K562 (cell line): Measurements from ENCODE around the gene GAPDH. TPM values are rescaled to one million over a fixed set of nuclear protein-coding genes. Genes with fewer than 3 reads are reported as not detected.
A peak's percentile ranks its signal among the peaks of the same experiment; 100 is the strongest.

Experiments used
- AFF4 ChIP-seq: sonication (generic); formaldehyde crosslinking; IDR thresholded peaks from 2 replicates; pipeline ENCODE4 v1.8.0; 2023; ENCODE audit warnings: mild to moderate bottlenecking, missing genetic modification reagents
- ATF1 ChIP-seq, 2 experiments: fragments of 450-650 bp in 1 of 2; IDR thresholded peaks; 2 replicates each; pipeline ENCODE4 v1.6.1; 2016; ENCODE audit warnings: missing compliant biosample characterization in 1 of 2, missing genetic modification characterization in 1 of 2
- ATF3 ChIP-seq, 2 experiments: fragments of 450-650 bp in 1 of 2; sonication (generic) in 1 of 2; formaldehyde crosslinking in 1 of 2; IDR thresholded peaks in 1 of 2; conservative IDR thresholded peaks in 1 of 2; 2 replicates each; pipeline versions ENCODE4 v1.6.1 to v1.8.1; 2016 to 2023; ENCODE audit warnings: mild to moderate bottlenecking in 2 of 2, moderate library complexity in 2 of 2, inconsistent platforms in 1 of 2, missing genetic modification reagents in 1 of 2
- CREB3L1 ChIP-seq: fragments of 450-650 bp; IDR thresholded peaks from 2 replicates; pipeline ENCODE4 v1.6.1; 2014; ENCODE audit warnings: low read depth, mild to moderate bottlenecking, moderate library complexity, borderline replicate concordance
- EP400 ChIP-seq: fragments of 450-650 bp; IDR thresholded peaks from 2 replicates; pipeline ENCODE4 v1.6.1; 2017; ENCODE audit warnings: antibody characterized with exemption, mild to moderate bottlenecking, moderate library complexity
- FOXJ2 ChIP-seq: fragments of 200-800 bp; sonication (Bioruptor generic); IDR thresholded peaks from 2 replicates; pipeline ENCODE4 v1.6.1; 2016; ENCODE audit warnings: missing genetic modification characterization, missing compliant biosample characterization
- GTF2E2 ChIP-seq: fragments of 200-800 bp; sonication (Bioruptor generic); IDR thresholded peaks from 2 replicates; pipeline ENCODE4 v1.6.1; 2016; ENCODE audit warnings: missing genetic modification characterization, missing compliant biosample characterization
- ILK ChIP-seq: fragments of 450-650 bp; IDR thresholded peaks from 2 replicates; pipeline ENCODE4 v1.6.1; 2016; ENCODE audit warnings: missing genetic modification characterization, low read depth, mild to moderate bottlenecking, missing compliant biosample characterization, moderate library complexity, borderline replicate concordance
- JUND ChIP-seq, 2 experiments: IDR thresholded peaks; 2 replicates in 1 of 2; 3 replicates in 1 of 2; pipeline ENCODE4 v1.6.1; 2011; ENCODE audit warnings: borderline replicate concordance in 2 of 2, low read depth in 2 of 2, low read length in 2 of 2, improper control_type of control experiment in 1 of 2, missing biosample characterization in 1 of 2, missing genetic modification characterization in 1 of 2, missing genetic modification reagents in 1 of 2
- L3MBTL2 ChIP-seq: fragments of 450-650 bp; IDR thresholded peaks from 2 replicates; pipeline ENCODE4 v1.6.1; 2016; ENCODE audit warnings: mild to moderate bottlenecking, moderate library complexity
- MBD2 ChIP-seq: sonication (generic); IDR thresholded peaks from 2 replicates; pipeline ENCODE4 v1.6.1; 2016; ENCODE audit warnings: low read depth, borderline replicate concordance
- MECOM ChIP-seq: fragments of 250-450 bp; sonication (Bioruptor Pico); IDR thresholded peaks from 2 replicates; pipeline ENCODE4 v1.8.0; 2022; ENCODE audit warnings: inconsistent platforms
- NR2F6 ChIP-seq: fragments of 450-650 bp; formaldehyde crosslinking; IDR thresholded peaks from 2 replicates; pipeline ENCODE4 v1.4.0; 2020; ENCODE audit warnings: mild to moderate bottlenecking
- PML ChIP-seq: IDR thresholded peaks from 2 replicates; pipeline ENCODE4 v1.6.1; 2012; ENCODE audit warnings: low read length, inconsistent platforms
- POLR2AphosphoS5 ChIP-seq: IDR thresholded peaks from 2 replicates; pipeline ENCODE4 v1.6.1; 2011; ENCODE audit warnings: mild to moderate bottlenecking, low read depth, low read length, moderate library complexity; ENCODE audit not compliant: control insufficient read depth, insufficient read depth
- PRMT5 ChIP-seq: sonication (generic); formaldehyde crosslinking; IDR thresholded peaks from 2 replicates; pipeline ENCODE4 v1.5.0; 2020; ENCODE audit warnings: missing genetic modification reagents
- SIN3B ChIP-seq: fragments of 450-650 bp; IDR thresholded peaks from 2 replicates; pipeline ENCODE4 v1.6.1; 2017; ENCODE audit warnings: low read depth, mild to moderate bottlenecking, moderate library complexity
- SP1 ChIP-seq: sonication (generic); formaldehyde crosslinking; IDR thresholded peaks from 2 replicates; pipeline ENCODE4 v1.8.1; 2022; ENCODE audit warnings: mild to moderate bottlenecking, missing genetic modification reagents
- TAF9B ChIP-seq: fragments of 450-650 bp; IDR thresholded peaks from 2 replicates; pipeline ENCODE4 v1.6.1; 2018; ENCODE audit warnings: mild to moderate bottlenecking; ENCODE audit not compliant: partially characterized antibody
- TRIM28 ChIP-seq: fragments of 450-650 bp; IDR thresholded peaks from 2 replicates; pipeline ENCODE4 v1.6.1; 2017
- ZNF217 ChIP-seq: sonication (generic); formaldehyde crosslinking; IDR thresholded peaks from 2 replicates; pipeline ENCODE4 v1.8.0; 2022; ENCODE audit warnings: mild to moderate bottlenecking, missing genetic modification reagents
- polyA plus RNA-seq, 8 experiments: library from polyadenylated mRNA; depleted of rRNA in 4 of 8; stranded (reverse) in 5 of 8; unstranded in 3 of 8; fragments of >200 nt; fragmentation: Nextera tagmentation in 2 of 8; fragmentation: Illumina TruSeq in 1 of 8; extraction: Ambion mirVana in 2 of 8; extraction: Trizol in 1 of 8; gene quantifications; 2 replicates each; pipeline versions ENCODE4 v1.2.1 to v1.2.3, GENCODE V29; 2011 to 2014; ENCODE audit warnings: inconsistent platforms in 1 of 8, missing spikeins in 1 of 8
- total RNA-seq, 7 experiments: library from RNA; depleted of rRNA in 6 of 7; stranded (reverse); fragments of >200 nt in 6 of 7; fragmentation: Illumina TruSeq in 2 of 7; extraction: Trizol in 2 of 7; gene quantifications; 2 replicates each; pipeline versions ENCODE4 v1.2.1 to v1.2.3, GENCODE V29; 2011 to 2021; ENCODE audit warnings: low replicate concordance in 1 of 7

GAPDH gene
- total and polyA plus RNA-seq, 9 of the 15 experiments (the other 6 are each of a cell fraction or from before 2014, with no cell fraction given): 2,206 to 6,793 (median 4,217) TPM

- no peak for TF ChIP-seq ATF3 (IDR thresholded peaks at IDR 0.05)
- peak; percentile 66; the same call in 1 of the 2 replicates for TF ChIP-seq ATF3 (CRISPR knock-in tag; conservative IDR thresholded peaks at IDR 0.05)
- TF ChIP-seq ILK: no peak
- peak; percentile 22; the same call in 1 of the 2 replicates for TF ChIP-seq JUND (IDR thresholded peaks at IDR 0.05; ENCODE audit: borderline replicate concordance, low read depth, low read length)
- TF ChIP-seq JUND (tag; IDR thresholded peaks at IDR 0.05; ENCODE audit: borderline replicate concordance, low read depth, low read length): no peak; the same call in 2 of the 3 replicates
- TF ChIP-seq CREB3L1: peak; percentile 50; the same call in 1 of the 2 replicates
- peak; percentile 96 for TF ChIP-seq L3MBTL2
- TF ChIP-seq AFF4 (CRISPR knock-in tag): peak; percentile 79; the same call in 1 of the 2 replicates
- 0 out of 2 replicates have a peak, but pooled peaks have one; percentile 45 for TF ChIP-seq MECOM (CRISPR knock-in tag)
- TF ChIP-seq TRIM28: peak; percentile 43; the same call in 1 of the 2 replicates
- TF ChIP-seq FOXJ2: peak; percentile 46; the same call in 1 of the 2 replicates
- peak; percentile 47; the same call in 1 of the 2 replicates for TF ChIP-seq SP1 (CRISPR knock-in tag)
- TF ChIP-seq PRMT5 (CRISPR knock-in tag): 0 out of 2 replicates have a peak, but pooled peaks have one; percentile 83
- peak; percentile 97 for TF ChIP-seq POLR2AphosphoS5
- peak; percentile 49 for TF ChIP-seq TAF9B
- peak; percentile 47; the same call in 1 of the 2 replicates for TF ChIP-seq SIN3B
- TF ChIP-seq ATF1 (CRISPR knock-in tag; IDR thresholded peaks at IDR 0.05): no peak
- TF ChIP-seq ATF1 (tag; IDR thresholded peaks at IDR 0.05): peak; percentile 84
- TF ChIP-seq MBD2: peak; percentile 85
- peak; percentile 94 for TF ChIP-seq EP400
- no peak for TF ChIP-seq ZNF217 (CRISPR knock-in tag)
- peak; percentile 89 for TF ChIP-seq PML
- TF ChIP-seq NR2F6: no peak
- TF ChIP-seq GTF2E2: peak; percentile 89
Measured at GRCh38 chr12:6533923-6534694, at the start of gene GAPDH (continued).
